ENCODE measurements around the gene WDR77.

Gene WDR77

GRCh38 chr1:111439461-111440351 lies 9.3 kb downstream of the WDR77 start:
- H3K4me1 ChIP-seq (ENCODE audit: control insufficient read depth, insufficient read depth, low read length): no peaks in the 10 kb centered on the region
- no peak overlapping the region for H3K9ac ChIP-seq (ENCODE audit: low read depth, low read length)
- peaks cover 77% of the 10 kb centered on the region for H3K36me3 ChIP-seq (ENCODE audit: control insufficient read depth, insufficient read depth, low read length)
- no peak overlapping the region for H3K4me3 ChIP-seq (ENCODE audit: low read depth, low read length)
- H3K27ac ChIP-seq (ENCODE audit: low read depth, low read length): no peak overlapping the region
- H3K9me3 ChIP-seq (ENCODE audit: control insufficient read depth, insufficient read depth, low read length): no peaks in the 10 kb centered on the region
- peaks cover 5% of the 10 kb centered on the region; the same call in 1 of the 2 replicates for H3K27me3 ChIP-seq (ENCODE audit: control insufficient read depth, insufficient read depth, low read length)

- no peak overlapping the region for H3K27ac ChIP-seq (ENCODE audit: low read depth, low read length)
- no peak overlapping the region for H3K4me3 ChIP-seq (ENCODE audit: low read depth, low read length)
- peaks cover 5% of the 10 kb centered on the region; the same call in 1 of the 2 replicates for H3K27me3 ChIP-seq (ENCODE audit: control insufficient read depth, insufficient read depth, low read length)
- no peaks in the 10 kb centered on the region for H3K4me1 ChIP-seq (ENCODE audit: control insufficient read depth, insufficient read depth, low read length)
- peaks cover 47% of the 10 kb centered on the region for H3K36me3 ChIP-seq (ENCODE audit: control insufficient read depth, insufficient read depth, low read length)
- H3K9ac ChIP-seq (ENCODE audit: low read depth, low read length): no peak overlapping the region
- H3K9me3 ChIP-seq (ENCODE audit: control insufficient read depth, insufficient read depth, low read length): no peaks in the 10 kb centered on the region
Observed at GRCh38 chr1:111436726-111437125, 12.3 kb downstream of the WDR77 start.

- no peaks in the 10 kb centered on the region for H3K36me3 ChIP-seq (ENCODE audit: control insufficient read depth, insufficient read depth, low read length)
Observed at GRCh38 chr1:111424281-111424680, 24.8 kb downstream of the WDR77 start.

GRCh38 chr1:111422546-111423391 lies 26.3 kb downstream of the WDR77 start:
- Histone ChIP-seq H3K36me3 (ENCODE audit: control insufficient read depth, insufficient read depth, low read length) (no peaks in the 10 kb centered on the region), H3K27ac (ENCODE audit: low read depth, low read length) (no peak overlapping the region), H3K4me3 (ENCODE audit: low read depth, low read length) (no peak overlapping the region), H3K9ac (ENCODE audit: low read depth, low read length) (no peak overlapping the region), H3K9me3 (ENCODE audit: control insufficient read depth, insufficient read depth, low read length) (no peaks in the 10 kb centered on the region), H3K4me1 (ENCODE audit: control insufficient read depth, insufficient read depth, low read length) (no peaks in the 10 kb centered on the region), H3K27me3 (ENCODE audit: control insufficient read depth, insufficient read depth, low read length) (no peaks in the 10 kb centered on the region)

More at GRCh38 chr1:111424281-111424680, 24.8 kb downstream of the WDR77 start:
- H3K9ac ChIP-seq (ENCODE audit: low read depth, low read length): no peak overlapping the region
- H3K4me1 ChIP-seq (ENCODE audit: control insufficient read depth, insufficient read depth, low read length): no peaks in the 10 kb centered on the region
- H3K27me3 ChIP-seq (ENCODE audit: control insufficient read depth, insufficient read depth, low read length): no peaks in the 10 kb centered on the region
- no peak overlapping the region for H3K4me3 ChIP-seq (ENCODE audit: low read depth, low read length)
- H3K9me3 ChIP-seq (ENCODE audit: control insufficient read depth, insufficient read depth, low read length): no peaks in the 10 kb centered on the region
- no peak overlapping the region for H3K27ac ChIP-seq (ENCODE audit: low read depth, low read length)

- no peaks in the 10 kb centered on the region for H3K36me3 ChIP-seq (ENCODE audit: control insufficient read depth, insufficient read depth, low read length)
- H3K4me3 ChIP-seq (ENCODE audit: low read depth, low read length): no peak overlapping the region
- no peaks in the 10 kb centered on the region for H3K9me3 ChIP-seq (ENCODE audit: control insufficient read depth, insufficient read depth, low read length)
- no peak overlapping the region for H3K9ac ChIP-seq (ENCODE audit: low read depth, low read length)
- H3K27ac ChIP-seq (ENCODE audit: low read depth, low read length): no peak overlapping the region
- no peaks in the 10 kb centered on the region for H3K27me3 ChIP-seq (ENCODE audit: control insufficient read depth, insufficient read depth, low read length)
- H3K4me1 ChIP-seq (ENCODE audit: control insufficient read depth, insufficient read depth, low read length): no peaks in the 10 kb centered on the region
Observed at GRCh38 chr1:111420377-111420776, 28.7 kb downstream of the WDR77 start.

- Histone ChIP-seq H3K27ac (ENCODE audit: low read depth, low read length) (no peak overlapping the region), H3K36me3 (ENCODE audit: control insufficient read depth, insufficient read depth, low read length) (no peaks in the 10 kb centered on the region), H3K27me3 (ENCODE audit: control insufficient read depth, insufficient read depth, low read length) (no peaks in the 10 kb centered on the region), H3K9ac (ENCODE audit: low read depth, low read length) (no peak overlapping the region), H3K4me1 (ENCODE audit: control insufficient read depth, insufficient read depth, low read length) (no peaks in the 10 kb centered on the region), H3K9me3 (ENCODE audit: control insufficient read depth, insufficient read depth, low read length) (no peaks in the 10 kb centered on the region), H3K4me3 (ENCODE audit: low read depth, low read length) (no peak overlapping the region)
Observed at GRCh38 chr1:111419037-111419436, 30.0 kb downstream of the WDR77 start.

- Histone ChIP-seq H3K9ac (ENCODE audit: low read depth, low read length) (no peak overlapping the region), H3K4me3 (ENCODE audit: low read depth, low read length) (no peak overlapping the region), H3K27me3 (ENCODE audit: control insufficient read depth, insufficient read depth, low read length) (no peaks in the 10 kb centered on the region), H3K4me1 (ENCODE audit: control insufficient read depth, insufficient read depth, low read length) (no peaks in the 10 kb centered on the region), H3K36me3 (ENCODE audit: control insufficient read depth, insufficient read depth, low read length) (no peaks in the 10 kb centered on the region), H3K27ac (ENCODE audit: low read depth, low read length) (no peak overlapping the region), H3K9me3 (ENCODE audit: control insufficient read depth, insufficient read depth, low read length) (no peaks in the 10 kb centered on the region)
Observed at GRCh38 chr1:111417755-111418154, 31.3 kb downstream of the WDR77 start.

- Histone ChIP-seq H3K9me3 (ENCODE audit: control insufficient read depth, insufficient read depth, low read length) (no peaks in the 10 kb centered on the region), H3K27ac (ENCODE audit: low read depth, low read length) (no peak overlapping the region), H3K36me3 (ENCODE audit: control insufficient read depth, insufficient read depth, low read length) (no peaks in the 10 kb centered on the region), H3K27me3 (ENCODE audit: control insufficient read depth, insufficient read depth, low read length) (no peaks in the 10 kb centered on the region), H3K9ac (ENCODE audit: low read depth, low read length) (no peak overlapping the region), H3K4me3 (ENCODE audit: low read depth, low read length) (no peak overlapping the region), H3K4me1 (ENCODE audit: control insufficient read depth, insufficient read depth, low read length) (no peaks in the 10 kb centered on the region)
Observed at GRCh38 chr1:111415461-111415860, 33.6 kb downstream of the WDR77 start.

- no peaks in the 10 kb centered on the region for H3K36me3 ChIP-seq (ENCODE audit: control insufficient read depth, insufficient read depth, low read length)
- no peak overlapping the region for H3K4me3 ChIP-seq (ENCODE audit: low read depth, low read length)
- H3K9ac ChIP-seq (ENCODE audit: low read depth, low read length): no peak overlapping the region
- no peaks in the 10 kb centered on the region for H3K9me3 ChIP-seq (ENCODE audit: control insufficient read depth, insufficient read depth, low read length)
- no peaks in the 10 kb centered on the region for H3K27me3 ChIP-seq (ENCODE audit: control insufficient read depth, insufficient read depth, low read length)
- H3K27ac ChIP-seq (ENCODE audit: low read depth, low read length): no peak overlapping the region
- no peaks in the 10 kb centered on the region for H3K4me1 ChIP-seq (ENCODE audit: control insufficient read depth, insufficient read depth, low read length)
Observed at GRCh38 chr1:111414756-111415155, 34.3 kb downstream of the WDR77 start.

GRCh38 chr1:111412839-111413238 lies 36.2 kb downstream of the WDR77 start:
- no peaks in the 10 kb centered on the region for H3K27me3 ChIP-seq (ENCODE audit: control insufficient read depth, insufficient read depth, low read length)
- H3K4me1 ChIP-seq (ENCODE audit: control insufficient read depth, insufficient read depth, low read length): no peaks in the 10 kb centered on the region
- H3K36me3 ChIP-seq (ENCODE audit: control insufficient read depth, insufficient read depth, low read length): no peaks in the 10 kb centered on the region
- no peaks in the 10 kb centered on the region for H3K9me3 ChIP-seq (ENCODE audit: control insufficient read depth, insufficient read depth, low read length)
- H3K27ac ChIP-seq (ENCODE audit: low read depth, low read length): no peak overlapping the region
- no peak overlapping the region for H3K9ac ChIP-seq (ENCODE audit: low read depth, low read length)
- no peak overlapping the region for H3K4me3 ChIP-seq (ENCODE audit: low read depth, low read length)

GRCh38 chr1:111407301-111407700 lies 41.8 kb downstream of the WDR77 start:
- H3K27me3 ChIP-seq (ENCODE audit: control insufficient read depth, insufficient read depth, low read length): no peaks in the 10 kb centered on the region
- no peak overlapping the region for H3K9ac ChIP-seq (ENCODE audit: low read depth, low read length)
- H3K27ac ChIP-seq (ENCODE audit: low read depth, low read length): no peak overlapping the region
- H3K36me3 ChIP-seq (ENCODE audit: control insufficient read depth, insufficient read depth, low read length): no peaks in the 10 kb centered on the region
- H3K4me3 ChIP-seq (ENCODE audit: low read depth, low read length): no peak overlapping the region
- H3K9me3 ChIP-seq (ENCODE audit: control insufficient read depth, insufficient read depth, low read length): no peaks in the 10 kb centered on the region
- no peaks in the 10 kb centered on the region for H3K4me1 ChIP-seq (ENCODE audit: control insufficient read depth, insufficient read depth, low read length)
